Activated CD4-positive, CD25-positive, alpha-beta regulatory T cell treated with anti-CD3 and anti-CD28 coated beads, Interleukin-2, amount 50 U/mL, for 16 hours (primary cell): ENCODE data around the gene SP5.
"Not testable (repeated sequence)": the region's sequence is repeated elsewhere in the genome, so short reads cannot be mapped to it uniquely, and the experiment has no call there.

ENCODE experiments used
- DNase-seq: peaks from one replicate; pipeline ENCODE4 v3.0.0-alpha.2; 2020; ENCODE audit warnings: low read depth, low spot score

Gene SP5

DNA sequence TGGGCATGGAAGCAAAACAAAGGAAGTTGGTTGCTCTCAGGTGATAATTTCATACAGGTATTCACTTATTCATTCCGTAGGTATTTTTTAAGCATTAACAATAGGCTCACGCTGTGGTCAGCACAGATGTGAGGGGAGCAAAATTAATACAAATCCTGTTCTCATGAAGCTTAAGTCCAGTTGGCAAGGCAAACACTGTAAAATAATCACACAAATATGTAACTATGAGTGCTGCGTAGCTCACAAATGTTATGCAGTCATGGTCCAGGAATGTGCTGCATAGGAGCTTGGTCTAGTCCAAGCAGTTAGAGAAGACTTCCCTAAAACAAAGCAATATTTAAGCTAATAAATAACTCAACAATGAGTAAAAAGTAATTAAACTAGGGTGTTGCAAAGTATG lies 23.9 kb downstream of the SP5 start:
- DNase-seq: no peak

GRCh38 chr2:170739507-170740046 lies 24.4 kb downstream of the SP5 start:
- DNase-seq: no peak

DNA sequence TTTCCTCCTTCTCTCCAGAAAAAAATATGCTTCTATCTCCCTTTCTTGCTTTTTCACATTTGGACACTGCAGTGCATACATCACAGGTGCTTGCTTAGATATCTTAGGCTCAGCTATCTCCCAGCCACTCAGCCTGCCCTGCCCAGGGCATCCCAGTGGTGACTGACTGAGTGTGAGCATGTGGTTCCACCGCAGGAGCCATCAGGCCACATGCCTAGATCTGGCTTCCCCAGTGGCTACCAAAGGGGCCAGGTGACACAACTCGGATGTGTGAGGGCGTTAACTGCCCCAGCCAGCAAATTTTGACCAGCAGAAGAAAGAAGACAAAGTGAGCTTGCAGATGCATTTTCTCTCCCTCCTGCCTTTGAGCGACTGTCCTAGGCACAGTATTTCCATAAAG lies 25.5 kb downstream of the SP5 start:
- DNase-seq: no peak

GRCh38 chr2:170742000-170742399 lies 26.9 kb downstream of the SP5 start:
- DNase-seq: no peak

DNA sequence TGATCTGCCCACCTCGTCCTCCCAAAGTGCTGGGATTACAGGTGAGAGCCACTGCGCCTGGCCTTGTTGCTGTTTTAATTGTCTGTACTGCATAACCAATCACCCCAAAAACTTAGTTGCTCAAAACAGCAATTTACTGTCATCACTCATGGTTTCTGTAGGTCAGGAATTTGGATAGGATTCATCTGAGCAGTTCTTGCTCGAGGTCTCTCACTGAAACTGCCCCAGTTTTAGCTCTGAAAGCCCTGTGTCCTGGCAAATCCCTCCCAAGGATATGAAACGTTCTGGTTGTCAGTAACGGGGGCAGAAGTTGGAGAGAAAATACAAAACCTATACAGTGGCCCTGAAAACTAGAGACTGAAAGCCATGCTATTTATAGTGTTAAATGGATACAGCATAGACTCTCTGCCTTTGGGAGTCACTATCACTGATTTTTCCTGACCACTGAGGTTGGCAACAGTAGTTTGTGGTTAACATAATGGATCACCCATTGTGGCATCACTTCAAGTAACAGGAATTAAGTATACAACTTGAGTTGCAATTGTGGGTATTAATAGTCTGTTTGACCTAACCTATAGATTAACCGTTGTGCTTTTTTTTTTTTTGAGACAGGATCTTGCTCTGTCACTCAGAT lies 27.9 kb downstream of the SP5 start:
- no peak for DNase-seq

DNA sequence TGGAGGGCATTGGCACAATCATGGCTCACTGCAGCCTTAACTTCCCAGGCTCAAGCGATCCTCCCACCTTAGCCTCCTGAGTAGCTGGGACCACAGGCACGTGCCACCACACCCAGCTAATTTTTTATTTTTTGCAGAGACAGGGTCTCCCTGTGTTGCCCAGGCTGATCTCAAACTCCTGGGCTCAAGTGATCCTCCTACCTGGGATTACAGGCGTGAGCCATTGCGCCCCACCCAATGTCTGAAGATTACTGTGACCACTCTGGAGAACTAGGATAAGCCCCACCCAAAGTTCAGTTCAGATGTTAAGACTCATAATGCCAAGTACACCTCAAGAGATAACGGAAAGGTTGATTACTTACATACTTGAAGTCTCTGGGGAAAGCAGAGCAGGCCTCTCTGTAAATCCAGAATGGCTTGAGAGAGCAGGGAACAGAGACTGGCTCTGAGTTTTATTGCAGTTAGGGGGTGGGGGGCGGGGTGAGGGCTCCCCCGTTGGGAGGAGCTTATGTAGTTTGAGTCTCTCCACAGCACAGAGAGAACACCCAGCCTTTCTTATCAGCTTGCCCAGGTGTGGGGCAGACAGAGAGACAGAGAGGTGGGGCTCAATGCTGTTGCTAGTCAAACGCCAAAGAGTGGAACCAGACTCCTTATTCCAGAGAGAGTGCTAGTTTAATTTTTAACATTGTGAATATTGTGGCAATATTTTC lies 28.5 kb downstream of the SP5 start:
- no peak for DNase-seq

GRCh38 chr2:170744248-170745002 lies 29.3 kb downstream of the SP5 start:
- no peak for DNase-seq

DNA sequence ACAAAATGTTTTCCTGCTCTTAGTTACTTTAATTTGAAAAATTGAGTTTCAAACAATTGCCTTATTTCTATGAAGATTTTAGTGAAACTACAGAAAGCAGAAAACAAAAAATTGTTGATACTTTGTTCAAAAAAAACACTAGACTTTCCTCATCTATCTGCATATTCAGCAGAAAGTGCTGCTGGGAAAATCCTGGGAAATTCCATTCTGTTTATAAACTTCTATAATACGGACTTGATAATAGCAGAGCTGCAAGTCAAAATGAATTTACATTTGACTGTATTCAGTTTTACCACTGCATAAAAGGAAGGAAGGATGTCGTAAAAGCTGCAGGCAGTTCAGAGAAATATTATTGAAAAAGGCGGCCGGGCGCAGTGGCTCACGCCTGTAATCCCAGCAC lies 30.2 kb downstream of the SP5 start:
- no peak for DNase-seq

GRCh38 chr2:170747921-170748320 lies 32.8 kb downstream of the SP5 start:
- DNase-seq: no peak

GRCh38 chr2:170751555-170751954 lies 36.4 kb downstream of the SP5 start:
- DNase-seq: not testable (repeated sequence)

GRCh38 chr2:170761572-170761971 lies 46.4 kb downstream of the SP5 start:
- no peak for DNase-seq

DNA sequence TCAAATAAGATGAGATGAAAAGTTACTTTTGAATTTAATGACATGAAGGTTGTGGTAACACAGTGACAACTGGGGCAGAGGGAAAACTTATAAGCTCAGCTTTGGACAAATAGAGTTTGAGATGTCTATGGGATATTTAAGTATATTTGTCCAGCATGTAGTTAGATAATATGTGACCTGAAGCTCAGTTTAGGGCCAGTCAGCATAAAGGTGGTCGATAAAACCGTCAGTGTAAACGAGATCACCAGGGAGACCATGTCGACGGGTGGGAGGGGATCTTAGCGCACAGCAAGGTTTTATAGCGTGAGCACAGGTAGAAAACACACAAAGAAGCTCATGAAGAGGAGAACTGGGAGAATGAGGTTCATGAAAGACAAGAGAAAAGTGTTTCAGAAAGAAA lies 47.6 kb downstream of the SP5 start:
- DNase-seq: no peak

DNA sequence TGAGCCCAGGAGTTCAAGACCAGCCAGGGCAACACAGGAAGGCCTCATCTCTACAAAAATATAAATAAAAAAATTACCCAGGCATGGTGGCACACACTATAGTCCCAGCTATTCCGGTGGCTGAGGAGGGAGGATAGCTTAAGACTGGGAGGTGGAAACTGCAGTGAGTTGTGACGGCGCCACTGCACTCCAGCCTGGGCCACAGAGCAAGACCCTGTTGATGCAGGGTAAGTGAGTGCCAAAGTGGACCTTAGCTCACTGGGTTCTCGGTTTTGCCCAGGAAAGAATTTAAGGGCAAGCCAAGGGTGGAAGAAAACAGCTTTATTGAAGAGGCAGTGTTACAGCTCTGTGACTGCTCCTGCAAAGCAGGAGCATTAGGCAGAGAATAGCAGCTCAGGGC lies 48.1 kb downstream of the SP5 start:
- DNase-seq: no peak

DNA sequence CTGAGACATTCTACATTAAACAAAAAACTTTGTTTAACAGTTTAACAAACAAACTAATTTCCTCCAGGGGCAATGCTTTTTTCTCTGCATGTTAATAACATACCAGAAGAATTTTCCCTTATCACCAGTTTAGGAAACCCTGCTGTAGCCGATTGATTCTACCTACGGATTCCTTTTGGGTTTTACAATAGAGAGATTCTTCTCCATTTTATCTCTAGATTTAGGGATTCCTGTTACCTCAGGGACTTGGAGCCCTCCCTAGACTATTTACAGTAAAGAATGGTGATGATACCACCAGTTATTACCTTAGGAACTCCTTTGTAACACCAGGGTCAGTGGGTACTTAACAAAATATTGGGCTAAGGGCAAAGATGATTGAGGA lies 49.7 kb downstream of the SP5 start:
- no peak for DNase-seq

DNA sequence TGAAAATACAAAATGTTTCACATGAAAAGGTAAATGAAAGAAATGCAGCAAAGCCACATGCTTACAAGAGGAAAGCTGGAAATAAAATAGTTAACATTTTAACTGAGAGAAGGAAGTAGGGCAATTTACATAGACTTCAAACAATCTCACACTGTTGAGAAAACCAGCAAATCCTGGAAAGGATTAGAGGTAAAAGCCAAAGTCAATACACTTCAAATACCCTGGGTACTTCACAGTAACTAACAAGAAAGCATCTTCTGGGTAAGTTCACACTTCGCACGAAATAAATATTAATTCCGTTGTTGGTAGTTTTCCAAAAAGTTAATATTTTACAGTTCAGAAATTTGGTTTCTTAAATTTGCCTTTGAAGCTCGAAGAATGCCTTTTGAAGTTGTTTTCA lies 51.6 kb downstream of the SP5 start:
- DNase-seq: no peak
